Esophagus (tissue), 2 donors: ENCODE results near the gene LAMA1. TPM values are rescaled to one million over a fixed set of nuclear protein-coding genes. Genes with fewer than 3 reads are reported as not detected.

ENCODE experiments used
- H3K27ac ChIP-seq, 2 donors: one replicate each; pipeline ENCODE4 v1.5.1; 2013; ENCODE audit warnings: low read depth in 2 of 2, mild to moderate bottlenecking in 2 of 2, inconsistent platforms in 1 of 2, low read length in 1 of 2, moderate library complexity in 1 of 2
- H3K27me3 ChIP-seq, 2 donors: one replicate each; pipeline ENCODE4 v1.6.1; 2013; ENCODE audit warnings: low read length in 2 of 2, control low read depth in 1 of 2, mild to moderate bottlenecking in 1 of 2; ENCODE audit not compliant: insufficient read depth in 2 of 2, control insufficient read depth in 1 of 2
- H3K36me3 ChIP-seq, 2 donors: one replicate each; pipeline ENCODE4 v1.6.1; 2013; ENCODE audit warnings: low read length in 1 of 2; ENCODE audit not compliant: control insufficient read depth in 2 of 2, insufficient read depth in 2 of 2
- H3K4me1 ChIP-seq, 2 donors: one replicate each; pipeline ENCODE4 v1.6.1; 2013; ENCODE audit warnings: low read length in 1 of 2; ENCODE audit not compliant: control insufficient read depth in 2 of 2, insufficient read depth in 2 of 2
- H3K4me3 ChIP-seq, 2 donors: one replicate each; pipeline ENCODE4 v1.5.1; 2013; ENCODE audit warnings: low read length in 2 of 2, mild to moderate bottlenecking in 2 of 2, low read depth in 1 of 2, moderate library complexity in 1 of 2
- H3K9me3 ChIP-seq, 2 donors: one replicate each; pipeline ENCODE4 v1.6.1; 2013; ENCODE audit warnings: mild to moderate bottlenecking in 2 of 2, low read depth in 1 of 2, low read length in 1 of 2, moderate library complexity in 1 of 2; ENCODE audit not compliant: control insufficient read depth in 2 of 2, insufficient read depth in 1 of 2
- WGBS, 2 donors: extraction: QIAGEN DNeasy Blood & Tissue Kit; methylation state at CpG; one replicate each; pipeline ENCODE4 v1.1.7; 2013; 5-methylcytosine and 5-hydroxymethylcytosine counted together
- polyA plus RNA-seq, 2 donors: library from polyadenylated mRNA; stranded (reverse); fragments of 200-250 nt; gene quantifications; one replicate each; pipeline ENCODE4 v1.2.3, GENCODE V29; 2013
- donor health status: healthy with polysubstance abuse.
- donor health status: Bipolar disorder and iron deficiency.

The LAMA1 gene
- polyA plus RNA-seq, 2 donors = 0.16 to 0.27 TPM

- WGBS, 2 donors = 70 to 79% methylated on average over 3 of the region's 3 CpGs
- no peak overlapping the region for H3K4me3 ChIP-seq
- no peaks in the 10 kb centered on the region for H3K27me3 ChIP-seq
- peaks cover 0 to 2% of the 10 kb centered on the region in 2 donors for H3K9me3 ChIP-seq
- no peak overlapping the region for H3K27ac ChIP-seq
- H3K4me1 ChIP-seq = no peaks in the 10 kb centered on the region
- no peaks in the 10 kb centered on the region for H3K36me3 ChIP-seq
Measured at GRCh38 chr18:6901286-6901926, 216.2 kb downstream of the LAMA1 start.

GRCh38 chr18:6891788-6892187 is 225.8 kb downstream of the LAMA1 start:
- H3K9me3 ChIP-seq = no peaks in the 10 kb centered on the region
- no peaks in the 10 kb centered on the region for H3K4me1 ChIP-seq
- H3K27ac ChIP-seq = no peak overlapping the region
- no peak overlapping the region for H3K4me3 ChIP-seq
- 90 to 91% methylated on average over 3 of the region's 3 CpGs for WGBS, 2 donors
- no peaks in the 10 kb centered on the region for H3K27me3 ChIP-seq
- H3K36me3 ChIP-seq = peaks cover 0 to 2% of the 10 kb centered on the region in 2 donors

Other genes with a start within 250 kb of the LAMA1 start
- gene LRRC30, start 113.3 kb upstream of the LAMA1 start, polyA plus RNA-seq = not detected